Endodermal cell (in vitro differentiated cells): Measurements from ENCODE around the gene P4HA3. TPM values are rescaled to one million over a fixed set of nuclear protein-coding genes. Genes with fewer than 3 reads are reported as not detected.

Experiments
- DNase-seq: peaks from one replicate; pipeline ENCODE4 v3.0.0-alpha.2; 2017
- H3K27ac ChIP-seq: 2 replicates; pipeline ENCODE4 v1.5.1; 2013; ENCODE audit warnings: mild to moderate bottlenecking, low read depth, low read length, moderate library complexity
- H3K27me3 ChIP-seq: 2 replicates; pipeline ENCODE4 v1.6.1; 2013; ENCODE audit warnings: mild to moderate bottlenecking, low read length, moderate library complexity; ENCODE audit not compliant: insufficient read depth, control insufficient read depth, poor library complexity, severe bottlenecking
- H3K36me3 ChIP-seq: 2 replicates; pipeline ENCODE4 v1.7.0; 2013; ENCODE audit warnings: mild to moderate bottlenecking, low read length, moderate library complexity; ENCODE audit not compliant: control insufficient read depth, insufficient read depth
- H3K4me1 ChIP-seq: one replicate; pipeline ENCODE4 v1.7.0; 2013; ENCODE audit warnings: low read length; ENCODE audit not compliant: control insufficient read depth, insufficient read depth
- H3K4me3 ChIP-seq: 2 replicates; pipeline ENCODE4 v1.5.1; 2013; ENCODE audit warnings: mild to moderate bottlenecking, low read length, moderate library complexity
- H3K9ac ChIP-seq: 2 replicates; pipeline ENCODE4 v1.6.1; 2013; ENCODE audit warnings: mild to moderate bottlenecking, low read length, moderate library complexity; ENCODE audit not compliant: poor library complexity, severe bottlenecking; ENCODE audit errors: extremely low read depth
- H3K9me3 ChIP-seq: 2 replicates; pipeline ENCODE4 v1.6.1; 2013; ENCODE audit warnings: mild to moderate bottlenecking, low read length, moderate library complexity; ENCODE audit not compliant: control insufficient read depth
- H3K27ac Mint-ChIP-seq: 2 replicates; pipeline ENCODE4 v1.8.0; 2020; ENCODE audit warnings: mixed read lengths
- H3K27me3 Mint-ChIP-seq: 2 replicates; pipeline ENCODE4 v1.8.0; 2021; ENCODE audit warnings: mild to moderate bottlenecking, mixed read lengths; ENCODE audit not compliant: insufficient read depth
- H3K36me3 Mint-ChIP-seq: 2 replicates; pipeline ENCODE4 v1.8.0; 2020; ENCODE audit warnings: low read depth, mixed read lengths
- H3K4me1 Mint-ChIP-seq: 2 replicates; pipeline ENCODE4 v1.8.0; 2020; ENCODE audit warnings: mixed read lengths
- H3K4me3 Mint-ChIP-seq: 2 replicates; pipeline ENCODE4 v1.8.0; 2020; ENCODE audit warnings: mild to moderate bottlenecking, moderate library complexity, mixed read lengths
- H3K9me3 Mint-ChIP-seq: 2 replicates; pipeline ENCODE4 v1.8.0; 2020; ENCODE audit warnings: mild to moderate bottlenecking, mixed read lengths
- WGBS, 2 experiments: methylation state at CpG; one replicate each; pipeline versions ENCODE4 v1.1.5 to v1.1.7; 2013; ENCODE audit warnings: missing lambda C conversion rate in 2 of 2, mixed read lengths in 1 of 2; ENCODE audit not compliant: insufficient coverage in 1 of 2, insufficient read length in 1 of 2; 5-methylcytosine and 5-hydroxymethylcytosine counted together
- total RNA-seq, 2 donors: library from RNA; stranded (reverse); fragmentation: NEBNext Ultra II Directional in 1 of 2; extraction: Animal tissue kit (Norgen Biotek cat#: 25700) in 1 of 2; gene quantifications; 2 replicates in 1 of 2; 3 replicates in 1 of 2; pipeline ENCODE4 v1.2.1, GENCODE V29; 2021
- TF ChIP-seq, protein P1 (sequence below): fragments of 200-600 bp; sonication (generic); conservative IDR thresholded peaks from 2 replicates; pipeline ENCODE4 v1.5.0; 2021; ENCODE audit warnings: antibody characterized with exemption, mild to moderate bottlenecking

P4HA3 gene
- total RNA-seq, 2 donors from 2014 or later: not detected

DNA sequence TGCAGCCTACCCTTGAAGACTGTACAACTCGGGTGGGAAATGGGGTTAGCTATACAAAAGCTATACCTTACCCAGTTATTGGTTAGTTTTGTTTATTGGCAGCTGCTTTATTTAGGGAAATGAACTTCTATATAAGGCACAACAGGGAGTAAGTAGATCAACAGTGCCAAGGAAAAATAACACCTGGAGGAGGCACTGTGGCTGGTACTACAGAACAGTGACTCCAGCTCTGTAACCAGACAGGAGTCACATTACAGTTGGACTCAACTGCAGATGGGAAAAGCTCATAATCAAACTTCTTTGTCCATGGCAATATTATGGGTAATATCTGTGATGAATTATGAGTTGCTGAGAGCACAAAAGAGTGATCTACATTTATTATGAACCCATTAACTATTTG, 14.0 kb downstream of the P4HA3 start:
- Mint-ChIP-seq H3K27me3 (peaks cover 24% of the 10 kb centered on the region), H3K9me3 (peaks cover 12% of the 10 kb centered on the region), H3K27ac (no peak overlapping the region), H3K36me3 (no peaks in the 10 kb centered on the region), H3K4me3 (no peak overlapping the region), H3K4me1 (no peaks in the 10 kb centered on the region)
- no peaks in the 10 kb centered on the region for H3K4me1 ChIP-seq
- no peak overlapping the region for H3K27ac ChIP-seq
- H3K9ac ChIP-seq: no peak overlapping the region
- no peak overlapping the region for H3K4me3 ChIP-seq
- no peak for DNase-seq
- no peaks in the 10 kb centered on the region for H3K27me3 ChIP-seq
- peaks cover 4% of the 10 kb centered on the region for H3K9me3 ChIP-seq
- no CpG with 5 or more reads among the region's 1 CpG for WGBS, 2 experiments
- no peaks in the 10 kb centered on the region for H3K36me3 ChIP-seq
- TF ChIP-seq, protein P1, sequence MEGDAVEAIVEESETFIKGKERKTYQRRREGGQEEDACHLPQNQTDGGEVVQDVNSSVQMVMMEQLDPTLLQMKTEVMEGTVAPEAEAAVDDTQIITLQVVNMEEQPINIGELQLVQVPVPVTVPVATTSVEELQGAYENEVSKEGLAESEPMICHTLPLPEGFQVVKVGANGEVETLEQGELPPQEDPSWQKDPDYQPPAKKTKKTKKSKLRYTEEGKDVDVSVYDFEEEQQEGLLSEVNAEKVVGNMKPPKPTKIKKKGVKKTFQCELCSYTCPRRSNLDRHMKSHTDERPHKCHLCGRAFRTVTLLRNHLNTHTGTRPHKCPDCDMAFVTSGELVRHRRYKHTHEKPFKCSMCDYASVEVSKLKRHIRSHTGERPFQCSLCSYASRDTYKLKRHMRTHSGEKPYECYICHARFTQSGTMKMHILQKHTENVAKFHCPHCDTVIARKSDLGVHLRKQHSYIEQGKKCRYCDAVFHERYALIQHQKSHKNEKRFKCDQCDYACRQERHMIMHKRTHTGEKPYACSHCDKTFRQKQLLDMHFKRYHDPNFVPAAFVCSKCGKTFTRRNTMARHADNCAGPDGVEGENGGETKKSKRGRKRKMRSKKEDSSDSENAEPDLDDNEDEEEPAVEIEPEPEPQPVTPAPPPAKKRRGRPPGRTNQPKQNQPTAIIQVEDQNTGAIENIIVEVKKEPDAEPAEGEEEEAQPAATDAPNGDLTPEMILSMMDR: no peak

DNA sequence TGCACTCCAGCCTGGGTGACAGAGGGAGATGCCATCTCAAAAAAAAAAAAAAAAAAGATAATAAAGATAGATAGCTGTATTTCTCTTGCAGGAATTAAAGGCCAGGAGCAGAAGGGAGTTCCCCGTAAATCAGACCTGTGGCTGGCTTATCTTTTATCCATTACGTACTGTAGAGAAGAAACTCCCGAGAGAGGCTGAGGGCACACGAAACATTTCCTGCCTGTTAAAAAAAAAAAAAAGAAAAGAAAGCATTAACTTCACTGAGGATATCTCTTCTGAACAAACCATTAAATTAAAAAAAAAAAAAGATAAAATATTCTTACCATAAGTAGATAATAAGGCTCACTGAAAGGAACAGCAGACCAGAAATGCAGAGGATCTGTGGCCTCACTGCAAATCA, 22.5 kb downstream of the P4HA3 start:
- TF ChIP-seq, protein P1: no peak
- Histone ChIP-seq H3K36me3 (no peaks in the 10 kb centered on the region), H3K4me3 (no peak overlapping the region), H3K27ac (no peak overlapping the region), H3K9me3 (no peaks in the 10 kb centered on the region), H3K4me1 (no peaks in the 10 kb centered on the region), H3K9ac (no peak overlapping the region), H3K27me3 (no peaks in the 10 kb centered on the region)
- Mint-ChIP-seq H3K4me3 (no peak overlapping the region), H3K4me1 (no peaks in the 10 kb centered on the region), H3K27ac (no peak overlapping the region), H3K27me3 (peaks cover 11% of the 10 kb centered on the region), H3K36me3 (no peaks in the 10 kb centered on the region), H3K9me3 (peaks cover 2% of the 10 kb centered on the region)
- 99 to 100% methylated on average over 1 to 4 of the region's 4 CpGs for WGBS, 2 experiments
- DNase-seq: no peak

GRCh38 chr11:74288161-74288560, 23.3 kb downstream of the P4HA3 start:
- no peak for DNase-seq
- Mint-ChIP-seq H3K36me3 (no peaks in the 10 kb centered on the region), H3K4me3 (no peak overlapping the region), H3K27me3 (peaks cover 9% of the 10 kb centered on the region), H3K9me3 (no peaks in the 10 kb centered on the region), H3K4me1 (no peaks in the 10 kb centered on the region), H3K27ac (no peak overlapping the region)
- Histone ChIP-seq H3K9me3 (no peaks in the 10 kb centered on the region), H3K4me3 (no peak overlapping the region), H3K27ac (no peak overlapping the region), H3K4me1 (no peaks in the 10 kb centered on the region), H3K36me3 (no peaks in the 10 kb centered on the region), H3K27me3 (no peaks in the 10 kb centered on the region), H3K9ac (no peak overlapping the region)
- 89 to 100% methylated on average over 1 of the region's 1 CpG for WGBS, 2 experiments
- TF ChIP-seq, protein P1: no peak
